ENCODE results near the gene PKD2. TPM values are rescaled to one million over a fixed set of nuclear protein-coding genes. Genes with fewer than 3 reads are reported as not detected.

The PKD2 gene
- total RNA-seq, 4 donors from 2014 or later, result 79.1 to 128 (median 92.5) TPM

DNA sequence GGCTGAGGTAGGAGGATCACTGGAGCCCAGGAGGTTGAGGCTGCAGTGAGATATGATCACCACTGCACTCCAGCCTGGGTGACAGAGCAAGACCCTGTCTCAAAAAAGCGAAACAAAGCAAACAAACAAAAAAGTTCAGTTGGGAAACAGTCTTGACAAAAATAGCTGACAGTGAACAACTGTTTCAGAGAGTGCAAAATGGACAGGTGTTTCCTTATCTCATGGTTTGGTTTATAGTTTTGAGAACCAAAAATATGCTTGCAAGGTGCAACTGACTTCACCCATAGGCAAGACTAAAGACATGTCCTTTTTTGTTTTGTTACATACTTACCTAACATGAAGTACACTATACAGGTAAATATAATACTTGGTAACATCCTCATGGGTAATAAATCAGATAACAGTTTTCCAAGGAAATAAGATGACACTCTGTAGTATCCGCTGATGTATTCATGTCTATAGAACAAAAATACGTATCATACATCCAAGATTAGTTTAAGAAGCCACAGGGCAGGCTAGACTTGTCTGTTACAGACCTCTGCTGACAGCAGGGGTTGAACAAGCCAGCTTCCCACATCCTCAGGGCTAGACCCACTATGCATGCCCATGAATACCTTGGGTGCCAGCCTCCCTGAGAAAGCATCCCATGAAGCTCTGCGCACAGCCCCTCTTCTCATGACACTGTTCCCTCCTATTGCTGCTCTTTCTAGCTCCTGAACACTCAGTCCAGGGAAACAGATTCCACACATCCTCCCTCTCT, 91.7 kb downstream of the PKD2 start:
- intact Hi-C loops (cut with DNase I), result no loop called here
- TF ChIP-seq POLR2AphosphoS5 (IDR thresholded peaks at IDR 0.05) (no peak), POLR2A (IDR thresholded peaks at IDR 0.05; ENCODE audit: low read depth) (no peak), EP300 (IDR thresholded peaks at IDR 0.05) (no peak)
- TF ChIP-seq, protein P1, sequence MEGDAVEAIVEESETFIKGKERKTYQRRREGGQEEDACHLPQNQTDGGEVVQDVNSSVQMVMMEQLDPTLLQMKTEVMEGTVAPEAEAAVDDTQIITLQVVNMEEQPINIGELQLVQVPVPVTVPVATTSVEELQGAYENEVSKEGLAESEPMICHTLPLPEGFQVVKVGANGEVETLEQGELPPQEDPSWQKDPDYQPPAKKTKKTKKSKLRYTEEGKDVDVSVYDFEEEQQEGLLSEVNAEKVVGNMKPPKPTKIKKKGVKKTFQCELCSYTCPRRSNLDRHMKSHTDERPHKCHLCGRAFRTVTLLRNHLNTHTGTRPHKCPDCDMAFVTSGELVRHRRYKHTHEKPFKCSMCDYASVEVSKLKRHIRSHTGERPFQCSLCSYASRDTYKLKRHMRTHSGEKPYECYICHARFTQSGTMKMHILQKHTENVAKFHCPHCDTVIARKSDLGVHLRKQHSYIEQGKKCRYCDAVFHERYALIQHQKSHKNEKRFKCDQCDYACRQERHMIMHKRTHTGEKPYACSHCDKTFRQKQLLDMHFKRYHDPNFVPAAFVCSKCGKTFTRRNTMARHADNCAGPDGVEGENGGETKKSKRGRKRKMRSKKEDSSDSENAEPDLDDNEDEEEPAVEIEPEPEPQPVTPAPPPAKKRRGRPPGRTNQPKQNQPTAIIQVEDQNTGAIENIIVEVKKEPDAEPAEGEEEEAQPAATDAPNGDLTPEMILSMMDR (IDR thresholded peaks at IDR 0.05), result no peak
- no peaks in the 10 kb centered on the region for H3K9me3 ChIP-seq
- DNase-seq (ENCODE audit: extremely low spot score), result no peak
- 90% methylated on average over 4 of the region's 4 CpGs for WGBS
- no peak overlapping the region for H3K4me3 ChIP-seq
- H3K27ac ChIP-seq (replicated peaks in 1 of 4), result no peak overlapping the region
- no peaks in the 10 kb centered on the region for H3K27me3 ChIP-seq
- peaks cover 0 to 8% (median 0%) of the 10 kb centered on the region in 4 donors for H3K36me3 ChIP-seq
- no peaks in the 10 kb centered on the region for H3K4me1 ChIP-seq

DNA sequence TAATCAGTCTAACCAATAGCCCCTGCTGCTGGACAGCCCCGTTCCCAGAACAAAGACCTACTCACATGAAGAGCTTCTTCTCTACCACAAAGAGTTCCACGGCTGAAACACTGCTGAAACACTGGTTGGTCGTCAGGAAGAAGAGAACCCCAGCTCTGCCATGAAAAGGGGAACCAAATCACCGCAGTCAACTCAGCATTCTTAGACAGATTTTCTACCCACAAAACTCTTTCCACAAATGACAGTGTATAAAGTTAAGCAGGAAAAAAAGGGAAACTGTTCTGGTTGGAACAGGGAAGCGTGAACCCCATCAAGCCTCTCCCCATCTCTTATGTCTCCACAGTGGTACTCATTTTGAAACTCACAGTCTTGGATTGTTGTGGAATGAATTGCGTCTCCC, 93.7 kb downstream of the PKD2 start:
- DNase-seq (ENCODE audit: extremely low spot score), result no peak
- H3K4me3 ChIP-seq, result no peak overlapping the region
- no peaks in the 10 kb centered on the region for H3K27me3 ChIP-seq
- H3K36me3 ChIP-seq, result peaks cover 0 to 8% (median 0%) of the 10 kb centered on the region in 4 donors
- intact Hi-C loops (cut with DNase I), result no loop called here
- TF ChIP-seq EP300 (IDR thresholded peaks at IDR 0.05) (no peak), POLR2AphosphoS5 (IDR thresholded peaks at IDR 0.05) (no peak)
- H3K4me1 ChIP-seq, result no peaks in the 10 kb centered on the region
- WGBS, result 75% methylated on average over 6 of the region's 6 CpGs
- no peaks in the 10 kb centered on the region for H3K9me3 ChIP-seq
- no peak overlapping the region for H3K27ac ChIP-seq (replicated peaks in 1 of 4)

DNA sequence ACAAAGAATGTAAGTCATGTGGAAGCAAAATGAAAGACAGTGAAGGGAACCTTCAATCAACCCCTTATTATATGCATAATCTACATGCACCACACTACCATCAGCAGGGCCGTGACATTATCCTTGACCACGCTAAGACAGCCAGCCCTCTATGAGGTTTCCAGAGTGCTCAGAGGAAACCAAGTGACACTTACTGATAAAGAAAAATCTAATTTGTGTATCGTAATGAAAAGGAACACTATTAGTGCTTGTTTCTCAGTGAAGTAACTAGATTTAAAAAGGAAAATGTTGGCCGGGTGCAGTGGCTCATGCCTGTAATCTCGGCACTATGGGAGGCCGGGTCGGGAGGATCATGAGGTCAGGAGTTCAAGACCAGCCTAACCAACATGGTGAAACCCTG, 94.6 kb downstream of the PKD2 start:
- intact Hi-C loops (cut with DNase I), result no loop called here
- Histone ChIP-seq H3K4me1 (peaks cover 0 to under 1% (median 0%) of the 10 kb centered on the region in 4 donors), H3K4me3 (no peak overlapping the region), H3K27ac (replicated peaks in 1 of 4) (no peak overlapping the region), H3K36me3 (peaks cover 0 to 8% (median 0%) of the 10 kb centered on the region in 4 donors), H3K9me3 (no peaks in the 10 kb centered on the region), H3K27me3 (no peaks in the 10 kb centered on the region)
- TF ChIP-seq POLR2A (IDR thresholded peaks at IDR 0.05; ENCODE audit: low read depth) (no peak), POLR2AphosphoS5 (IDR thresholded peaks at IDR 0.05) (no peak), EP300 (IDR thresholded peaks at IDR 0.05) (no peak)
- TF ChIP-seq, protein P1 (IDR thresholded peaks at IDR 0.05), result no peak
- DNase-seq (ENCODE audit: extremely low spot score), result no peak
- 87% methylated on average over 7 of the region's 7 CpGs for WGBS

DNA sequence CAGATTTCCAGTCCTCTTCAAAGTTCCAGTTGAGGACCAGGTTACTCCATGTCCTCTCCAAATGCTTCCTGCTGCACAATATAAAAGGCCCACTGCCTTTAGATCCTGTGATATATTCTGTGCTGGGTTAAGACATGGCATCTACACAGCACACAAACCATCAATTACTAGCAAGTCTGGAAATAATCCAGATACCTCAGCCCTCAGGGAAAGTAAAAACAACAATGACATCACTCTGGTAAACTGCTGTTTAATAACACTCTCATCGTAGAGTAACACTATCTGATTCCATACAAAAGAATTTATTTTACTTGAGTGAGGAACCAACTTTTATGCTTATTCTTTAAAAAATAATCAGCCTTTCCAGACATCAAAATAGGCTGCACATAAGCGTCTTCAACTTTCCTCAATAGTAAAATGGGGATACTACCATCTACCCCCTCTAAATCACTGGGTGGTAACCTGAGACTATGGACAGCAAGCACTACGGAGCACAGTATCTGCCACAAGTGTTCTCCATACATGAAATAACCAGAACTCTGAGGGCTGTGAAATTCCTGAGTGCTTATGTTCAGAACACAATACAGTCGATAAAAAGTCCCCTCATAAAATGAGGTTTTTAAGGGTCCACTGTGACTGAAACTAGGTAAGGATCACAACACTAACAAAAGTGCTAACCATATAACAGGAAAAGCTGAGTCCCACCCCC, 97.6 kb downstream of the PKD2 start:
- WGBS, result 71% methylated on average over 4 of the region's 4 CpGs
- peaks cover 0 to 5% (median 2%) of the 10 kb centered on the region in 4 donors for H3K4me1 ChIP-seq
- no peak overlapping the region for H3K27ac ChIP-seq (replicated peaks in 1 of 4)
- no peaks in the 10 kb centered on the region for H3K36me3 ChIP-seq
- no peaks in the 10 kb centered on the region for H3K27me3 ChIP-seq
- no peaks in the 10 kb centered on the region for H3K9me3 ChIP-seq
- intact Hi-C loops (cut with DNase I), result no loop called here
- no peak overlapping the region for H3K4me3 ChIP-seq
- TF ChIP-seq POLR2A (IDR thresholded peaks at IDR 0.05; ENCODE audit: low read depth), result no peak
- TF ChIP-seq EP300 (IDR thresholded peaks at IDR 0.05), result no peak
- no peak for TF ChIP-seq POLR2AphosphoS5 (IDR thresholded peaks at IDR 0.05)
- TF ChIP-seq, protein P1 (IDR thresholded peaks at IDR 0.05), result no peak
- DNase-seq (ENCODE audit: extremely low spot score), result no peak

DNA sequence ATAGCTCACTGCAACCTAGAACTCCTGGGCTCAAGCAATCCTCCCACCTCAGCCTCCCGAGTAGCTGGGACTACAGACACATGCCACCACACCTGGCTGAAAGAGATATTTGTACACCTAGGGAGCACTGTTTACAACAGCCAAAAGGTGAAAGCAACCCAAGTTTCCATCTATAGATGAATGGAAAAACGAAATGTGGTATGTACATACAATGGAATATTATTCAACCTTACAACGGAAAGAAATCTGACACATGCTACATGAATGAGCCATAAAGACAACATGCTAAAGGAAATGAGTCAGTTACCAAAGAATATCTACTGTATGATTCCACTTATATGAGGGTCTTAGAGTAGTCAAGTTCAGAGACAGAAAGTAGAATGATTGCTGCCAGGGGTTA, 98.8 kb downstream of the PKD2 start:
- TF ChIP-seq, protein P1 (IDR thresholded peaks at IDR 0.05), result no peak
- TF ChIP-seq EP300 (IDR thresholded peaks at IDR 0.05), result no peak
- no peak for TF ChIP-seq POLR2A (IDR thresholded peaks at IDR 0.05; ENCODE audit: low read depth)
- TF ChIP-seq POLR2AphosphoS5 (IDR thresholded peaks at IDR 0.05), result no peak
- no peak overlapping the region for H3K4me3 ChIP-seq
- intact Hi-C loops (cut with DNase I), result no loop called here
- DNase-seq (ENCODE audit: extremely low spot score), result no peak
- peaks cover 0 to 5% (median 2%) of the 10 kb centered on the region in 4 donors for H3K4me1 ChIP-seq
- WGBS, result 97% methylated on average over 3 of the region's 3 CpGs
- no peaks in the 10 kb centered on the region for H3K36me3 ChIP-seq
- H3K9me3 ChIP-seq, result no peaks in the 10 kb centered on the region
- no peaks in the 10 kb centered on the region for H3K27me3 ChIP-seq
- H3K27ac ChIP-seq (replicated peaks in 1 of 4), result no peak overlapping the region
